GM19395 (cell line): ENCODE data around the gene ACBD7.

ENCODE experiments used
- ATAC-seq: cut with Tn5 transposase; IDR thresholded peaks from one replicate; pipeline ENCODE4 v1.9.1; 2021; ENCODE audit warnings: mild to moderate bottlenecking, moderate library complexity; ENCODE audit not compliant: unreplicated experiment

The ACBD7 gene

DNA sequence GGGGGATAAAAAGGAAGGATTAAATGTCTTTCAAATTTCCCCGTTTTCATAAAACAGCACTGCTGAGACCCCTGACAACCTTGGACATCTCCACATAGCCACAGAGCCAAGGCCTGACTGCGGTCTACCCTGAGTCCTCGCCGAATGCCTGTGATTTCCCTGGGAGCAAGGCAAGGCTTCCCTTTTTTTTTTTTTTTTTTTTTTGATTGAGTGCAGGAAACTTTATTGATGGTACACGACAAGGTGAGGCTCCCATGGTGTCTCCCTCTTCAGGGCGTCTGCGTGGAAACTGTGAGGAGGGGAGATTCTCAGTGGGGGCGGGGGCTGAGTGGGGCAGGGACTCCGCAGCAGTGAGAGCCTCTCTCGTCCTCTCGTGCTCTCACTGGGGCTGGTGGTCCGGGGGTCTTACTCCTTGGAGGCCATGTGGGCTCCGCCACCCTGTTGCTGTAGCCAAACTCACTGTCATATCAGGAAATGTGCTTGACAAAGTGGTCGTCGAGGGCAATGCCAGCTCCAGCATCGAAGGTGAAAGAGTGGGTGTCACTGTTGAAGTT, 4.4 kb upstream of the ACBD7 start:
- ATAC-seq, result no peak

DNA sequence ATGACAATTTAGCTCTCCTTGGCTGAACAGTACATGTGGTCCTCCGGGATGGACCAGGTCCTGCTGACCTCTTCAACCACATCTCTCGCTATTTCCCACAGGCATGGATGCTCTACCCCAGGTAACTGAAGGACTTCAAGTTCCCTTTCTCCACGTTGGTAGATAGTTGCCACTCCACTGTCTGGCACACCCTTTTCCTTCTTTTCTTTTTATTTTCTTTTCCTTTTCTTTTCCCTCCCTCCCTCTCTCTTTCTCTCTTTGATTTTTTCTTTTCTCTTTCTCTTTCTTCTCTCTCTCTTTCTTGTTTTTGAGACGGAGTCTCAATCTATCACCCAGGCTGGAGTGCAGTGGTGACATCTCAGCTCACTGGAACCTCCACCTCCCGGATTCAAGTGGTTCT, 2.8 kb upstream of the ACBD7 start:
- no peak for ATAC-seq

DNA sequence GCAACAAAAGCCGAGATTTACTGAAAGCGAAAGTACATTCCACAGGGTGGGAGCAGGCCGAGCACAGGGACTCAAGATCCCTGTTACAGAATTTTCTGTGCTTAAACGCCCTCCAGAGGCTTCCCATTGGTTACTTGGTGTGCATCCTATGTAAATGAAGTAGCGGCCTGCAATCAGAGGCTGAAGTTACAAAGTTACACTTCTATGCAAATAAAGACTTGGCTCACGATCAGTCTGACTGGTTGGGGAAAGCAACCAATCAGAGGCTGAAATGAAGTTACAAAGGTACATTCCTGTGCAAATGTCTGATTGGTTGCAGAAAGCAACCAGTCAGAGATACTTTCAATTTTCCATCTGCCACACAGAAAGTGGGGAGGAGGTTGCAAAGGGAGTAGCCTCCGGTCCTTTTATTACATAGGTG, 4.1 kb downstream of the ACBD7 start:
- no peak for ATAC-seq

DNA sequence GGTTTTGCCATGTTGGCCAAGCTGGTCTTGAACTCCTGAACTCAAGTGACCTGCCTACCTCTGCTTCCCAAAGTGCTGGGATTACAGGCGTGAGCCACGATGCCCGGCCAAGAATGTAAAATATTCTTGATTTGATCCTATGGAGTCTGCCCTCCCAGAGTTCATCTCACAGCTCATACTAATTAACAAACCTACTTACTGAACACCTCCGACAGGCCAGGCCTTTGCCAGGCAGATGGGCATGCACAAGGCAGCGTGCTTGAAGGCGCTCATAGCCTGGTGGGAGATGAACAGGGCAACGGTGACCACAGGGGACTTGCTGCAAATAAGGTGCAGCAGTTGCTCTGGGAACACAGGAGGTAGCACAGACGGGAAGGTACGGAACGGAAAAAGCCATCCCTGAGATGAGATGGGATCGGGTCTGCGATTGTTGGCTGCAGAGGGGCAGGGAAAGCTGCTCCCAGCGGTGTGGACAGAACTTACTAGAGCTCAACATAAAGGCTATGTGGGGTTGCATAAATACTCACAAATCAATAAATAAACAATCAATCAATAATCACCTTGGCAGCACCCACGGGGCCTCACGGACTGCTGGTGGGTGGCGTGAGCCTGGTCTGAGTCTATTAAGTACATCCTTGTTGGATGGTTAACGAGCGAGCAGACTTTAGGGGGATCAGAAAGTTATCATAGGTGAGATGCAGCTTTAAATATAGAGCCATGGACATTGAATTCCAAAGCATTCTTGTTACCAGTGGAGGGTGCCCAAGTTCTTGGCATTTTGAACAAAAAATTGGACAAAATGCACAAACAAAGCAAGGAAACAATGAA, 4.7 kb downstream of the ACBD7 start:
- ATAC-seq, result no peak

DNA sequence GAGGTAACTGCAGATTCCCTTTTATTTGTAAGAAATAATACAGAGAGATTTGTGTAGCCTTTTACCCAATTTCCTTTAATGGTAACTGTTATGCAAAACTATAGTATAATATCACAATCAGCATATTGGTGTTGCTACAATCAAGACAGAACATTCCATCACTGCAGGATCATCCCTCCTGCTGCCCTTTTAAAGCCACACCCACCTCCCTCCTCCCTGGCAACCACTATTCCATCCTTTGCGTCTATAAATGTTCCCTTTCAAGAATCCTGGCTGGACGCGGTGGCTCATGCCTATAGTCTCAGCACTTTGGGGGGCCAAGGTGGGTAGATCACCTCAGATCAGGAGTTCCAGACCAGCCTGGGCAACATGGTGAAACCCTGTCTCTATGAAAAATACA, 13.2 kb downstream of the ACBD7 start:
- no peak for ATAC-seq

DNA sequence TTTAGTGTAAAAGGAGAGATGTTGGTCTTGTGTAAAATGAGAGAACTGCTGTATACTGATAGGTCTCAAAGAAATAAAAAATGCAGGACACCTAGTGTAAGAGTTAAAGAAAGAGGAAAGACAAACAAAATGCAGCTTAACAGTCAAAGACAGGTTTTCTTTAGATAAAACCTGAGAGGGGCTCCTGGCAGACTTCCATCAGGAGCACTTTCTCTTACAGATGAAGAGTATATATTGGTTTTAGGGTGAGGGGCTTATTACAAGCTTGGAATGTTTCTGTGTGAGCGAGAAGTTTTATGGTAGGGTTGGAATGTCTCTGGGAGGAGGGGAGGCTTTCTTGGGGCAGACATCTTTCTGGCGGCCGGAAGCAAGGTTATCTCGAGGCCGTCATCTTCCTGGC, 16.2 kb downstream of the ACBD7 start:
- no peak for ATAC-seq

DNA sequence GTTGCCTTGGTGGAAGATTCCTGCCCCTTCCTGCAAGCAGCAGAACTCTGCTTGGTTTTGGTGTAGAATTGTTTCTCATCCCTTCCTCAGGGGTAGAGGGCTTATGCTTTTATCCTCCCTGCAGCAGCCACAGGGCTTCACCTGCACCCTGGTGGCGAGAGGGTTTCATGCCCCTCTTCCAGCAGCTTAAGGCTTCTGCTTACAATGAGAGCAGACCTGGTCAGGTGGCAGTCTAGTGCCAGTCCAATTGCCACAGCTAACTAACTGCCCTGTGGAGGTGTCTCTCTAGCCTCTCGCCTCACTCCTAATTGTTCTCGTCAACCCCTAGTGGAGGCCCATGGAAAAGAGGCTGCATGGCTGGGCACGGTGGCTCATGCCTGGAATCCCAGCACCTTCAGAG, 19.3 kb downstream of the ACBD7 start:
- no peak for ATAC-seq

DNA sequence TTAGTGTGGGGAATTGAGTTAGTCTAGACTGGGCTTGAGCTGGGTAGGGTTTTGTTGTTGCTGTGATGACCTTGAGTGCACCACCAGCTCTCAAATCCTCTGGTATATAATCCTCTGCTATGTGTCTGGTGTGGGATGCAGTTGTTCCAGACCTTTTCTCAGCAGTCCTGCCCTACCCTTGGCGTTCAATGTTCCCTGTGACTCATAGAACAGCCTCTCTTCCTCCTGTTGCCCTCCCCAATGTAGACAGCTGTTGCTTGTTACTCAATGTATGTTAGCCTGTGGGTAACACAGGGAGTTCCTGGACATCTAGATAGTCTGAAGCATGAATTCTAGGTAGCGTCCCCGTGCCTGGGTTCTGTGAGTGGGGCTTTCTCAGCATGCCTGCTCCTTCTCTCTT, 19.8 kb downstream of the ACBD7 start:
- no peak for ATAC-seq

DNA sequence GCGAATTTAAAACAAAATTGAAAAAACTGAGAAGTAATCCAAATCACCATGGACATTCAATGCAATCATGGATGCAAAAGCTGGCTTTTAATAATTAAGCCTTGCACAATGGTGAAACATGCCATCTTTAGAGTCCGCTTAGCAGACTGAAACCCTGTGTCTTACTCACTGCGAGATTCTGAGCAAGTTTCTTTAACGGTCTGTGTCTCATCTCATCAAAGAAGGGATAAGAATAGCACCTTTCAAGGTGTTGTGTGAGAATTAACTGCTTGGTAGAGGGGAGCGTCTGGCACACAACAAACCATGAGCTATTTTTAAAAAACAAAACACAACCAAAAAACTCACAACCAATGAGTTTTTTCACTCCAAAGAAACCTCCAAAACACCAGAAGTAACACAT, 21.4 kb downstream of the ACBD7 start:
- ATAC-seq, result no peak

DNA sequence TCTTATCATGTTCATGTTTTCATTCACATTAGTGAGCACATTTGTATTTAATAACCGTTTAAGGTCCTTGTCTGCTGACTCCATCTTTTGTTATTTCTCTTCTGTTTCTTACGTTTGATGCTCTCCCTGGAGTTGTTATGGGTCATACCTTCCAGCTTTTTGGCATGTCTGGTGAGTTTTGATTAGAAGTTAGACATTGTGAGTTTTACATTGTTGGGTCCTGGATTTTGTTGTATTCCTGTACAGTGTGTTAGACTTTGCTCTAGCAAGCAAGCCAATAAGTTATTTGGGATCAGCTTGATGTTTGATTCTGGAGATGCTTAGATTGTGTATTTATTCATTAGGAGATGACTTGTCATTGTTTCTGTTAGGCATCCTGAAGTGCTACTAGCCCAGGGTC, 27.9 kb downstream of the ACBD7 start:
- no peak for ATAC-seq

DNA sequence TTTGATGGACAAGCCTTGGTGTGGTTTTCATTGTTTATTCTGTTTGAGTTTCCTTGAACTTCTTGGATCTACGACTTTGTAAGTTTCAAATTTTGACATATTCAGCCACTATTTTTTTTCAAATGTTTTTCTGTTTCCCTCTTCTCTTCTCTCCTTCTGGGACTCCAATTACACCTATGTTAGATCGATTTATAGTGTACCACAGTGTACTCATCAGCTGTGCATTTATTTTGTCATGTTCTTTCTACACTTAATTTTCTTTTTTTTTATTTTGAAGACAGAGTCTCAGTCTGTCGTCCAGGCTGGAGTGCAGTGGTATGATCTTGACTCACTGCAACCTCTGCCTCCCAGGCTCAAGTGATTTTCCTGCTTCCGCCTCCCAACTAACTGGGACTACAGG, 28.7 kb downstream of the ACBD7 start:
- no peak for ATAC-seq

DNA sequence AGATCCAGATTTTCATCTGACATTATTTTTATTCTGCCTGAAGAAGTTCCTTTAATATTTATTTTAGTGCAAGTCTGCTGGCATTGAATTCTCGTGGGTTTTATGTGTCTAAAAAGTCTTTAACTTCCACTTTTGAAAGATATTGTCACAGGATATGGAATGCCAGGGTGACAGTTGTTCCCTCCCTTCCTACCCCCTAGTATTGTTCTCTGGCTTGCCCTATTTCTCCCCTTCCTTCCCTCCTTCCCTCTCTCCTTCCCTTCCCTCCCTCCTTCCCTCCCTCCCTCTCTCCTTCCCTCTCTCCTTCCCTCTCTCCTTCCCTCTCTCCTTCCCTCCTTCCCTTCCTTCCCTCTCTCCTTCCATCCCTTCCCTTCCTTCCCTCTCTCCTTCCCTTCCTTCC, 29.9 kb downstream of the ACBD7 start:
- no peak for ATAC-seq

DNA sequence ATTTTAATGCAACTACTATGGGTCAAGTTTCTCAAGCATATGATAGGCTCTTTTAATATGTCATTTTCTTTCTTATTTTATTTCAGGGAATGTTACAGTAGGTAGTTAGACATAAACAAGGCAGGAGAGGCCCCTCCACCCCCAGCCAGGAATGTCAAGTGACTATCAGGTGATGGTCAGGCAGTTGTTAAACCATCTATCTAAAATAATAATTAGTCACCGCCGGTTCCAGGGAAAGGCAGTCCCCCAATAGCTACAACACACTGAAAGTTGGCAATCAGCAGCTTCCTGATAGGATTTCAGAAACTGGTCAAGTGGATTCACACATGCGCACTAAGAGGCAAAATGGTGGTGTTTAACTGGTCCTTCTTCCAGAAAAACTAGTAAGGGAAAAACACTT, 35.5 kb downstream of the ACBD7 start:
- ATAC-seq, result no peak

DNA sequence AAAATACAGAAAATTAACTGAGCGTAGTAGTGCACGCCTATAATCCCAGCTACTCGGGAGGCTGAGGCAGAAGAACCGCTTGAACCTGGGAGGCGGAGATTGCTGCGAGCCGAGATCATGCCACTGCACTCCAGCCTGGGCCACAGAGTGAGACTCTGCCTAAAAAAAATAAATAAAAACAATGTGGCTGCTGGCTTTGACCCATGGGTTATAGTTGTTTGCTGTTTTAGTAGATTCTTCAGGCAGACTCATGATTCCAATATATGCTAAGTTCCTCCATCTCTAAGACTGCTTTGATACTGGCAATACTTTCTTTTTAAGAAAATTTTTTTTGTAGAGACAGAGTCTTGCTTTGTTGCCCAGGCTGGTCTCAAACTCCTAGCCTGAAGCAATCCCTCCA, 36.5 kb downstream of the ACBD7 start:
- no peak for ATAC-seq

DNA sequence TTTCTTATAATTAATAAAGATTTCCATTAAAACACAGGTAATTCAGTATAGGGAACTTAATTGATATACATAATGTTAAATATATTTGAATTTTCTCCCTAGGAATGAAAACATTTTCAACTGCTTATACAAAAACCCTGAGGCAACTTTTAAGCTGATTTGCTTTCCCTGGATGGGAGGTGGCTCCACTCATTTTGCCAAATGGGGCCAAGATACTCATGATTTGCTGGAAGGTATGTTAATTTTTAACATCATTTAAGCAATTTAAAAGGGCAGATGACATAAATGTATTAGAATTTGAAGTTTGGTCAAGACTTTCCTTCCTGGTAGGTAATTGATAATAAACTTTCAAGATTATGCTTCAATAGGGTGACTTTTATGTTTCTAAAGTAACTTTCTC, 39.0 kb downstream of the ACBD7 start:
- no peak for ATAC-seq

DNA sequence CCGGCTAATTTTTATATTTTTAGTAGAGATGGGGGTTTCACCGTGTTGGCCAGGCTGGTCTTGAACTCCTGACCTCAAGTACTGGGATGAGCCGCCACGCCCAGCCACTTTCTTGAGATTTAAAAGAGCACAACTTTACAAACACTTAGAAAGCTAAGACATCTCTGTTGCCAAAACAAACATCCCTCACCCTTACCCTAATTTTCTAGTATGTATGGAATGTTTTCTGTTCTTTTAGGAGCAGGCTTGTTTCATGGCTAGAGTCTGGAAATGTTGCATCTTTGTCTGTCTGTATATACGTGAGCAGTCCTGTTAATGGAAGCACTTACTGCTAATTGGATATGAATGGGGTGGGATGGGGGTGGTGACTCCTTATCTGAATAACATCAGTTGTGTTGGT, 42.0 kb downstream of the ACBD7 start:
- no peak for ATAC-seq

DNA sequence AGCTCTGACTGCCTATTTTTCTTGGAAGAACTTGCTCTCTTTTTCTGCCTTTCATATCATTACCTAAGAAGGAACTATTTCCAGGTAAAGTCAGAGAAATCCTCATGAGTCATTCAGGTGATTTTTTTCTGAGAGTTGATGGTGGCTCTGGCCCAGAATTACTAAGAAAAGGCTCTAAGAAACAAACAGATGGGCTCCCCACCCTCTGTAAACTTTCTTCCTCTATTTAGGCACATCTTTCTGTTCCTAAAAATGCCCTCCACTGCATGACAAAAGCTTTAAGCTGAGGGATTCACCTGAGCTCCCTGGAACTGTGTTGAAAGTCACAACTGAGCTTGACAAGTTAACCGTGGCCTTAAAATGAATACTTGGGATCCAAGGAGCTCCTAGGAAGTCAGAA, 43.2 kb downstream of the ACBD7 start:
- ATAC-seq, result no peak

DNA sequence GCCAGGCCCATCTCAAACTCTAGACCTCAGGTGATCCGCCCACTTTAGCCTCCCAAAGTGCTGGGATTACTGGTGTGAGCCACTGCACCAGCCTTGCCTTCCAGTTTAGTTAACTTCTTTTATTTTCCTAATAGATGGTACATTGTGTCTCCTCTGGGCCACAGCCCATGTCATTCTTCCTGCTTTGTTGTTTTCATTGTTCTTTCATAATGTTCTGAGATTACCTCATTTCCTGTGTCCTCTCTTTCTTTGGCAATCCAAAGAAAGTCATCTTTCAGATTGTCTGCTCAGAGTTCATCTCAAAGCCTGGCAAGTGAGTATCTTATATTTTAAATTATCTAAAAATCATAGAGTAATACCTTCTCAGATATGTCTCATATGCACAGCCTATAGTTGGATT, 44.9 kb downstream of the ACBD7 start, which contains the start of gene OLAH:
TSS of gene OLAH (plus strand) at position 270 of the 400 bp plus-strand sequence. CDS start 3,346 bp downstream, outside the sequence.
- ATAC-seq, result no peak

DNA sequence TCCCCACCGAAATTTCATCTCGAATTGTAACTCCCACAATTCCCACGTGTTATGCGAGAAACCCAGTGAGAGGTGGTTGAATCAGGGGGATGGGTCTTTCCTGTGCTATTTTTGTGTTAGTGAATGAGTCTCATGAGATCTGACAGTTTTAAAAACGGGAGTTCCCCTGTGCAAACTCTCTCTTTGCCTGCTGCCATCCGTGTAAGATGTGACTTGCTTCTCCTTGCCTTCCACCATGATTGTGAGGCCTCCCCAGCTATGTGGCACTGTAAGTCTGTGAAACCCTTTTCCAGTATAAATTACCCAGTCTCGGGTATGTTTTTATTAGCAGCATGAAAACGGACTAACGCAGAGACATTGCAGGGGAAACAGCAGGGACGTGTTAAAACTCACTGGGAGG, 50.2 kb downstream of the ACBD7 start:
- no peak for ATAC-seq

DNA sequence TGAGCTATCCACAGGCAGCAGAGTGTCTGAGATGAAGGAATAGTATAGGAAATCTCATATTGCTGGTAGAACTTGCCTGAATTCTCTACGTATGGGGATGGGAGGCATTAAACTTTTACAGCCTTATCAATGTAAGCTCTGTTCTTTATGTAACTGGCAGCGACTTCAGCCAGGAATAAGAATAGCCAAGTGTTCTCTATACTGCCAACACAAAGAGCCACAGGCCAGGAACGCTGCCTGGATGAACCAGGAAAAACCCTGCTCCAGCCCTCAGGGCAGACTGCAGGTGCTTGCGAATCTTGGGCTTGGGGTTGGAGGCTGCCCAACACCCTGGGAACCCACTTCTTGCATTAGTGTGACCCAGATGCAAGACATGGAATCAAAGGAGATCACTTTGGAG, 50.9 kb downstream of the ACBD7 start:
- no peak for ATAC-seq

DNA sequence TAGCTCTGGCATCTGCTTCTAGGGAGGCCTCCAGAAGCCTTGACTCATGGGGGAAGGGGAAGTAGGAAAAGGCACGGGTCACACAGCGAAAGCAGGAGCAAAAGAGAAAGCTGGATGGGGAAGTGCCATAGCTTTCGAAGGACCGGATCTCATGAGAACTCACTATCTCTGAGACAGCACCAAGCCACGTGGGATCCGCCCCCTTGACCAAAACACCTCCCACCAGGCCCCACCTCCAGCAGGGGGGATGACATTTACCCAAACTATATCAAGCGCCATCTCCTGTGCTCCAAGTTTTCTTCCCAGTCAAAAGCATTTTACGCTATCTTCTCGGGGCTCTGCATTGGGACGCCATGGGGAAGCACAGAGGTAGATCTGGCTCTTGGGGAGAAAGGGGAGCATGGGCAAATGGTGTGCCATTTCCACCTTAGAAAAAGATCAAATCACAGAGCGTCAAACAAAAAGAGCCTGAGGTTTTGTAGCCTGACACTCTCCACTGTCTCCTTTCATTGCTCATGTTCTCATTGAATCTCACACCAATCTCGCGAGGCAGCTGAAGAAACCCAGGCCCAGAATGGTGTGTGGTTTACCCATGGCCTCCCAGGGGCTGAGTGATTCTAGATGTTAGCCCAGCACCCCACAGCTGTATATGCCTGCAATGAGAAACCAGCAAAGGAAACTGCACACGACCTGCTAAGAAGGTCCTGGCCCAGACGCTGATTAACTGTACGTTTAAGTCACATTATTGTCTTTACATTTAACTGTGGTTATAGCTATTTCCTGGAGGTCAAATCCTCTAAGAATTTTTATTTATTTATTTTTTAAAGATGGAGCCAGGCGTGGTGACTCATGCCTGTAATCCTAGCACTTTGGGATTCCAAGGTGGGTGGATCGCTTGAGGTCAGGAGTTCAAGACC, 52.9 kb downstream of the ACBD7 start:
- no peak for ATAC-seq

DNA sequence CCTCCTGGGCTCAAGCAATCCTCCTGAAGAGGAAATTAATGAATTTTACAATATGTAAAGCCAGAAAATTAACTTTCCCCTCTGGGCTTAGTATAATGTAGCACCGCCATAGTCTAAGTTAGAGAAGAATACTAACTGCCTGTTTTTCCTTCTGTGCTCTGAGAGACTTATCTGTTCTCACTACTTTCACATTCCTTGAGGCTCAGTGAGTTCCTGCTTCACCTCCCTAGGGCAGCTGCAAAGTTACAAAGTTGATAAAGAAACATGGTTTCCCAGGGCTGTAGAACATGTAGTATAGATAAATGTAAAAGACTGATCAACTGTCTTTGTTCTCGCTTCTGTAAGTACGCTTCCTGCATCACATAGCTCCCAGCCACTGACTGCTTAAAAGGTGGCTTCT, 60.8 kb downstream of the ACBD7 start:
- no peak for ATAC-seq
